PC-9 (cell line): ENCODE results near the gene C6orf163. TPM values are rescaled to one million over a fixed set of nuclear protein-coding genes. Genes with fewer than 3 reads are reported as not detected.

Source experiments
- BruUV-seq: library from RNA; stranded (reverse); fragments of 400-500 nt; replicated peaks from 2 replicates; lab custom pipeline; 2021; lab: Mats Ljungman, UMichigan
- CTCF ChIA-PET: fragments of 300-600 bp; sonication (Branson Sonifier 250); formaldehyde crosslinking; loops from one replicate; lab custom pipeline; 2022; ENCODE audit warnings: antibody characterized with exemption; lab: Charles Lee
- POLR2A ChIA-PET: fragments of 300-600 bp; sonication (Branson Sonifier 250); formaldehyde crosslinking; loops from one replicate; lab custom pipeline; 2022; ENCODE audit warnings: antibody characterized with exemption; ENCODE audit not compliant: unreplicated experiment; lab: Charles Lee
- DNase-seq, 2 experiments: peaks; one replicate each; pipeline versions ENCODE4 v3.0.0 to v3.0.0-alpha.2; 2015 to 2022; ENCODE audit warnings: mixed read lengths in 1 of 2
- H2AFZ ChIP-seq: fragments of 200-600 bp; sonication (generic); 2 replicates; pipeline ENCODE4 v1.8.1; 2017; ENCODE audit warnings: antibody characterized with exemption
- H3F3A ChIP-seq: fragments of 200-600 bp; sonication (generic); 2 replicates; pipeline ENCODE4 v1.8.1; 2017; ENCODE audit warnings: antibody characterized with exemption, mild to moderate bottlenecking, low read depth; ENCODE audit not compliant: insufficient read depth
- H3K27ac ChIP-seq: fragments of 200-600 bp; sonication (generic); 2 replicates; pipeline ENCODE4 v1.6.1; 2016; ENCODE audit warnings: mixed run types
- H3K27me3 ChIP-seq: fragments of 200-600 bp; sonication (generic); 2 replicates; pipeline ENCODE4 v1.6.1; 2016; ENCODE audit warnings: low read depth, mixed run types; ENCODE audit not compliant: insufficient read depth
- H3K36me3 ChIP-seq: fragments of 200-600 bp; sonication (generic); 2 replicates; pipeline ENCODE4 v1.6.1; 2016; ENCODE audit warnings: low read depth, mixed run types
- H3K4me1 ChIP-seq: fragments of 200-600 bp; sonication (generic); replicated peaks from 2 replicates; pipeline ENCODE4 v1.6.1; 2016; ENCODE audit warnings: mixed run types; ENCODE audit not compliant: insufficient read depth
- H3K4me2 ChIP-seq: fragments of 200-600 bp; sonication (generic); 2 replicates; pipeline ENCODE4 v1.6.1; 2017; ENCODE audit warnings: mixed run types
- H3K4me3 ChIP-seq: fragments of 200-600 bp; sonication (generic); 2 replicates; pipeline ENCODE4 v1.6.1; 2016; ENCODE audit warnings: mixed run types
- H3K79me2 ChIP-seq: fragments of 200-600 bp; sonication (generic); 2 replicates; pipeline ENCODE4 v1.6.1; 2017; ENCODE audit warnings: low read depth, mixed run types
- H3K9me2 ChIP-seq: fragments of 200-600 bp; sonication (generic); 2 replicates; pipeline ENCODE4 v1.8.1; 2017; ENCODE audit warnings: mild to moderate bottlenecking; ENCODE audit not compliant: insufficient read depth
- H3K9me3 ChIP-seq: fragments of 200-600 bp; sonication (generic); 2 replicates; pipeline ENCODE4 v1.8.1; 2016; ENCODE audit warnings: low read depth; ENCODE audit not compliant: insufficient read depth
- H4K20me1 ChIP-seq: fragments of 200-600 bp; sonication (generic); 2 replicates; pipeline ENCODE4 v1.8.1; 2017; ENCODE audit not compliant: insufficient read depth
- CTCF ChIP-seq: fragments of 200-600 bp; sonication (generic); conservative IDR thresholded peaks from 2 replicates; pipeline ENCODE4 v1.6.1; 2017; ENCODE audit warnings: mixed run types, antibody characterized with exemption, mild to moderate bottlenecking, moderate library complexity
- EZH2 ChIP-seq: fragments of 200-600 bp; sonication (generic); IDR thresholded peaks from 2 replicates; pipeline ENCODE4 v1.8.0; 2017; ENCODE audit warnings: antibody characterized with exemption, low read depth
- intact Hi-C: fragments of 100-400 bp; cut with micrococcal nuclease; formaldehyde crosslinking; loops from one replicate; pipeline ENCODE4 v1.10.0; 2022; ENCODE audit not compliant: unreplicated experiment
- total RNA-seq: library from RNA; stranded (reverse); gene quantifications from 2 replicates; pipeline ENCODE4 v1.2.3, GENCODE V29; 2021

The C6orf163 gene
- total RNA-seq, 1 experiment from 2014 or later: 2.0 TPM

- POLR2A ChIA-PET: no interaction called here
- TF ChIP-seq CTCF (no peak), EZH2 (no peak)
- Histone ChIP-seq H3K4me3 (no peak overlapping the region), H3K4me2 (no peak overlapping the region), H3K9me2 (no peaks in the 10 kb centered on the region), H3K36me3 (no peaks in the 10 kb centered on the region), H3K27ac (no peak overlapping the region), H3K27me3 (no peaks in the 10 kb centered on the region), H3F3A (no peaks in the 10 kb centered on the region), H4K20me1 (no peaks in the 10 kb centered on the region), H3K9me3 (no peaks in the 10 kb centered on the region), H3K4me1 (no peaks in the 10 kb centered on the region), H3K79me2 (no peaks in the 10 kb centered on the region), H2AFZ (no peak overlapping the region)
- no peak for DNase-seq
- CTCF ChIA-PET: no interaction called here
- no TSS peak for BruUV-seq
- intact Hi-C loops: loop anchor here (10.0 kb wide), 2 partner anchors 198 to 548 kb away; partner anchors contain the start of gene ORC3
These were observed 52.2 kb downstream of the C6orf163 start for GRCh38 chr6:87396595-87397392.

- TF ChIP-seq EZH2 (no peak), CTCF (no peak)
- CTCF ChIA-PET: no interaction called here
- no peak overlapping the region for H2AFZ ChIP-seq
- no peak overlapping the region for H3K4me2 ChIP-seq
- H3K9me2 ChIP-seq: no peaks in the 10 kb centered on the region
- POLR2A ChIA-PET: no interaction called here
- H3K9me3 ChIP-seq: no peaks in the 10 kb centered on the region
- H4K20me1 ChIP-seq: no peaks in the 10 kb centered on the region
- H3F3A ChIP-seq: no peaks in the 10 kb centered on the region
- no peaks in the 10 kb centered on the region for H3K27me3 ChIP-seq
- intact Hi-C loops: loop anchor here (10.0 kb wide), 2 partner anchors 197 to 547 kb away; partner anchors contain the start of gene ORC3
- H3K36me3 ChIP-seq: no peaks in the 10 kb centered on the region
- no peak overlapping the region for H3K4me3 ChIP-seq
- no peaks in the 10 kb centered on the region for H3K4me1 ChIP-seq
- no peak overlapping the region for H3K27ac ChIP-seq
- H3K79me2 ChIP-seq: no peaks in the 10 kb centered on the region
- BruUV-seq: no TSS peak
- DNase-seq: no peak
These were observed 53.0 kb downstream of the C6orf163 start for GRCh38 chr6:87397656-87398055.

GRCh38 chr6:87401832-87402231, 57.2 kb downstream of the C6orf163 start:
- H4K20me1 ChIP-seq: no peaks in the 10 kb centered on the region
- H2AFZ ChIP-seq: no peak overlapping the region
- no peak overlapping the region for H3K4me3 ChIP-seq
- no peak overlapping the region for H3K27ac ChIP-seq
- H3K36me3 ChIP-seq: no peaks in the 10 kb centered on the region
- no peaks in the 10 kb centered on the region for H3F3A ChIP-seq
- H3K9me2 ChIP-seq: no peaks in the 10 kb centered on the region
- no peak for DNase-seq
- no peaks in the 10 kb centered on the region for H3K27me3 ChIP-seq
- ChIA-PET POLR2A (no interaction called here), CTCF (interaction anchor here (0.5 kb wide), 1 partner anchor 281 kb away, joined by 3 read pairs; no protein-coding TSS in a partner anchor)
- TF ChIP-seq EZH2 (no peak), CTCF (no peak)
- intact Hi-C loops: no loop called here
- BruUV-seq: no TSS peak
- H3K79me2 ChIP-seq: no peaks in the 10 kb centered on the region
- H3K4me2 ChIP-seq: no peak overlapping the region
- 0 out of 2 replicates have a peak, but pooled peaks cover 1% of the 10 kb centered on the region for H3K4me1 ChIP-seq
- H3K9me3 ChIP-seq: no peaks in the 10 kb centered on the region
